Naive thymus-derived CD4-positive, alpha-beta T cell (primary cell): Measurements from ENCODE around the gene ZZZ3. TPM values are rescaled to one million over a fixed set of nuclear protein-coding genes. Genes with fewer than 3 reads are reported as not detected.
"Not testable (repeated sequence)": the region's sequence is repeated elsewhere in the genome, so short reads cannot be mapped to it uniquely, and the experiment has no call there.

Experiments used
- ATAC-seq: fragments of 150-1000 bp; cut with Tn5 transposase; 2 replicates; pipeline ENCODE4 v1.10.0; 2021; ENCODE audit warnings: mild to moderate bottlenecking, moderate library complexity
- CTCF ChIA-PET: fragments of 350-600 bp; sonication (Branson Sonifier 250); formaldehyde crosslinking; loops from one replicate; lab custom pipeline; 2021; ENCODE audit warnings: antibody characterized with exemption; lab: Charles Lee
- POLR2A ChIA-PET: fragments of 350-600 bp; sonication (Branson Sonifier 250); formaldehyde crosslinking; loops from one replicate; lab custom pipeline; 2021; ENCODE audit warnings: antibody characterized with exemption, inconsistent platforms; lab: Charles Lee
- DNase-seq, 9 donors: peaks; one replicate each; pipeline versions ENCODE4 v3.0.0 to v3.0.0-alpha.2; 2020 to 2022; ENCODE audit warnings: mixed read lengths in 1 of 9
- H3K27ac ChIP-seq: one replicate; pipeline ENCODE4 v1.7.0; 2013; ENCODE audit warnings: mild to moderate bottlenecking, low read depth, low read length, moderate library complexity
- H3K27me3 ChIP-seq, 2 donors: one replicate each; pipeline ENCODE4 v1.7.0; 2013; ENCODE audit warnings: low read length in 2 of 2, mild to moderate bottlenecking in 2 of 2, moderate library complexity in 2 of 2; ENCODE audit not compliant: control insufficient read depth in 2 of 2, insufficient read depth in 2 of 2
- H3K36me3 ChIP-seq, 3 experiments: 1 replicate in 2 of 3; 2 replicates in 1 of 3; pipeline ENCODE4 v1.7.0; 2013; ENCODE audit warnings: low read length in 3 of 3, mild to moderate bottlenecking in 3 of 3, moderate library complexity in 1 of 3; ENCODE audit not compliant: insufficient read depth in 3 of 3, control insufficient read depth in 2 of 3
- H3K4me1 ChIP-seq, 2 donors: one replicate each; pipeline ENCODE4 v1.7.0; 2013; ENCODE audit warnings: low read length in 2 of 2, mild to moderate bottlenecking in 2 of 2, moderate library complexity in 1 of 2; ENCODE audit not compliant: control insufficient read depth in 2 of 2, insufficient read depth in 2 of 2
- H3K4me3 ChIP-seq: 2 replicates; pipeline ENCODE4 v1.7.0; 2013; ENCODE audit warnings: mild to moderate bottlenecking, low read length
- H3K9me3 ChIP-seq, 3 experiments: 1 replicate in 2 of 3; 2 replicates in 1 of 3; pipeline ENCODE4 v1.7.0; 2013; ENCODE audit warnings: low read length in 3 of 3; ENCODE audit not compliant: control insufficient read depth in 2 of 3
- H3K27ac Mint-ChIP-seq, 9 donors: one replicate each; pipeline ENCODE4 v1.8.0; 2020 to 2022; ENCODE audit warnings: mixed read lengths in 9 of 9, mild to moderate bottlenecking in 8 of 9, moderate library complexity in 5 of 9, inconsistent platforms in 2 of 9
- H3K27me3 Mint-ChIP-seq, 5 donors: one replicate each; pipeline ENCODE4 v1.8.0; 2021 to 2022; ENCODE audit warnings: mixed read lengths in 5 of 5, mild to moderate bottlenecking in 1 of 5
- H3K36me3 Mint-ChIP-seq, 5 donors: one replicate each; pipeline ENCODE4 v1.8.0; 2020 to 2022; ENCODE audit warnings: mixed read lengths in 5 of 5, mild to moderate bottlenecking in 3 of 5, inconsistent platforms in 1 of 5
- H3K4me1 Mint-ChIP-seq, 7 donors: one replicate each; pipeline ENCODE4 v1.8.0; 2020 to 2022; ENCODE audit warnings: mixed read lengths in 7 of 7, mild to moderate bottlenecking in 3 of 7, inconsistent platforms in 1 of 7
- H3K4me3 Mint-ChIP-seq, 10 donors: one replicate each; pipeline ENCODE4 v1.8.0; 2020 to 2022; ENCODE audit warnings: mild to moderate bottlenecking in 10 of 10, mixed read lengths in 10 of 10, moderate library complexity in 6 of 10, inconsistent platforms in 2 of 10
- H3K9me3 Mint-ChIP-seq, 11 donors: one replicate each; pipeline ENCODE4 v1.8.0; 2020 to 2022; ENCODE audit warnings: mixed read lengths in 11 of 11, mild to moderate bottlenecking in 4 of 11, inconsistent platforms in 1 of 11, moderate library complexity in 1 of 11
- intact Hi-C, 2 donors: fragments of 100-400 bp; cut with micrococcal nuclease; formaldehyde crosslinking; loops; one replicate each; pipeline ENCODE4 v1.15.1; 2023
- polyA plus RNA-seq, 2 donors: library from polyadenylated mRNA; unstranded; fragments of 300-500 nt; fragmentation: Illumina TruSeq; gene quantifications; one replicate each; pipeline ENCODE4 v1.2.3, GENCODE V29; 2021
- total RNA-seq, 6 experiments: library from RNA in 5 of 6; stranded (reverse) in 5 of 6; gene quantifications; 1 replicate in 5 of 6; 2 replicates in 1 of 6; pipeline ENCODE4 v1.2.3 and lab custom pipeline; 2021 to 2026

The ZZZ3 gene
- total and polyA plus RNA-seq, 7 experiments from 2014 or later: 33.5 to 76.1 (median 49.7) TPM

- Histone ChIP-seq H3K27me3 (no peaks in the 10 kb centered on the region), H3K36me3 (peaks cover 7 to 34% (median 7%) of the 10 kb centered on the region in 3 experiments), H3K4me3 (no peak overlapping the region), H3K9me3 (no peaks in the 10 kb centered on the region), H3K4me1 (no peaks in the 10 kb centered on the region), H3K27ac (no peak overlapping the region)
- no peak for ATAC-seq
- Mint-ChIP-seq H3K27me3 (no peaks in the 10 kb centered on the region), H3K27ac (peak overlapping the region in 2 of 9 donors; percentile 14 to 29), H3K4me1 (no peaks in the 10 kb centered on the region), H3K9me3 (no peaks in the 10 kb centered on the region), H3K36me3 (peaks cover 13 to 41% (median 26%) of the 10 kb centered on the region in 5 donors), H3K4me3 (no peak overlapping the region)
- intact Hi-C loops: no loop called here
- no peak for DNase-seq
- CTCF ChIA-PET: no interaction called here
- POLR2A ChIA-PET: no interaction called here
Observed at GRCh38 chr1:77706321-77706720, 23.9 kb upstream of the ZZZ3 start.

DNA sequence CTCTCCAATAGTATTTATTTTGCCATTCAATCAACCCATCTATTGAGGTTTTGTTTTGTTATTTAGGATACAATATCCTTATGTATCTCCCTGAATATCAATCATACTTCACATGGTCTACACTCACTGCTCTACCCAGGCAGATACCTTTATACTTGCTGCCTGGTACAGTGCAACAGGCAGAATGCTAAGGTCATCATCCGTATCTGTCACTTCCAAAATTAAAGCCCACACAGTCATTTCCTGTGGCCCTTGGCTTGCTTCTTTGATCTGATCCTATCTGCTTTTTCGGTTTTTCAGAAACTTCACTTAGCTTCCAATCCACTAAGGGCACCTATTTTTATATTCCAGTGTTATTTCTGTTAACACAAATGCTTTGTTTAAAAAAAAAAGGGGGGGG is 22.3 kb upstream of the ZZZ3 start:
- no peak overlapping the region for H3K4me3 ChIP-seq
- H3K4me1 Mint-ChIP-seq: no peaks in the 10 kb centered on the region
- DNase-seq: no peak
- H3K4me1 ChIP-seq: no peaks in the 10 kb centered on the region
- peak overlapping the region in 2 of 9 donors; percentile 2 to 23 for H3K27ac Mint-ChIP-seq
- POLR2A ChIA-PET: no interaction called here
- H3K9me3 ChIP-seq: no peaks in the 10 kb centered on the region
- peaks cover 13 to 33% (median 20%) of the 10 kb centered on the region in 5 donors for H3K36me3 Mint-ChIP-seq
- H3K9me3 Mint-ChIP-seq: peaks cover 0 to 2% (median 0%) of the 10 kb centered on the region in 11 donors
- intact Hi-C loops: no loop called here
- no peak for ATAC-seq
- H3K27me3 ChIP-seq: no peaks in the 10 kb centered on the region
- no peaks in the 10 kb centered on the region for H3K27me3 Mint-ChIP-seq
- peaks cover 0 to 25% (median 1%) of the 10 kb centered on the region in 3 experiments for H3K36me3 ChIP-seq
- CTCF ChIA-PET: no interaction called here
- no peak overlapping the region for H3K27ac ChIP-seq
- no peak overlapping the region for H3K4me3 Mint-ChIP-seq

GRCh38 chr1:77699673-77700072 is 17.2 kb upstream of the ZZZ3 start:
- H3K27ac ChIP-seq, H3K27ac Mint-ChIP-seq, CTCF ChIA-PET, H3K4me1 ChIP-seq, H3K27me3 Mint-ChIP-seq, ATAC-seq, H3K4me3 Mint-ChIP-seq, H3K4me1 Mint-ChIP-seq, DNase-seq, intact Hi-C loops, H3K9me3 Mint-ChIP-seq, H3K9me3 ChIP-seq, H3K4me3 ChIP-seq, H3K27me3 ChIP-seq: not testable (repeated sequence)
- peaks cover 0 to 31% (median 20%) of the 10 kb centered on the region in 5 donors for H3K36me3 Mint-ChIP-seq
- peaks cover 0 to 26% (median 4%) of the 10 kb centered on the region in 3 experiments for H3K36me3 ChIP-seq
- POLR2A ChIA-PET: interaction anchor here (0.7 kb wide), 1 partner anchor 17 kb away, joined by 3 read pairs; no protein-coding TSS in a partner anchor

DNA sequence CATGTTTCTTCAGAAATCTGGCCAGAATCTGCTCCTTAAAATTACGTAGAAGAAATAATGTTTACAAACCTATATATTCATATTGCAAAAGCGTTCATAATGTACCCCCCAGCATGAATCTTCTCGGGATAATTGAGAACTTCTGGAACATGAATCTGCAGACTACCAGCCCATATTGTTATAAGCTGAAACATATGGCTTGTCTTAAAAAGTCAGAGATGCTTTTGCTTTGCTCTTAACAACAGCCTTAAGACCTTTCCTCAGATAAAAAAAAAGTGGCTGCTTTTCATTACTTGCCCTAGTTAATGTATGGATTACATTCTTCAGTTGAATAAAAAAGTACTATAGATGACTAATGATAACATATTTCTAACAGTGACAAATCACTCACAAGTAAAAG is 15.0 kb upstream of the ZZZ3 start:
- Mint-ChIP-seq H3K4me1 (no peaks in the 10 kb centered on the region), H3K4me3 (no peak overlapping the region), H3K27ac (no peak overlapping the region), H3K36me3 (peaks cover 0 to 32% (median 27%) of the 10 kb centered on the region in 5 donors), H3K27me3 (no peaks in the 10 kb centered on the region), H3K9me3 (peaks cover 0 to 4% (median 0%) of the 10 kb centered on the region in 11 donors)
- no peaks in the 10 kb centered on the region for H3K9me3 ChIP-seq
- intact Hi-C loops: no loop called here
- no peak overlapping the region for H3K4me3 ChIP-seq
- ATAC-seq (no peak), DNase-seq (no peak)
- H3K27ac ChIP-seq: no peak overlapping the region
- H3K36me3 ChIP-seq: peaks cover 0 to 29% (median 4%) of the 10 kb centered on the region in 3 experiments
- no peaks in the 10 kb centered on the region for H3K4me1 ChIP-seq
- H3K27me3 ChIP-seq: no peaks in the 10 kb centered on the region
- ChIA-PET CTCF (interaction anchor here (0.6 to 1.0 kb wide), 2 partner anchors 8 to 54 kb away, joined by 4 to 5 read pairs; no protein-coding TSS in a partner anchor), POLR2A (interaction anchor here (0.6 to 1.1 kb wide), 2 partner anchors 15 to 57 kb away, joined by 3 to 5 read pairs; partner anchors contain the start of gene ZZZ3)

- CTCF ChIA-PET: interaction anchor here (1.0 kb wide), 1 partner anchor 8 kb away, joined by 4 read pairs; no protein-coding TSS in a partner anchor
- POLR2A ChIA-PET: interaction anchor here (0.6 kb wide), 2 partner anchors 53 to 307 kb away, joined by 4 to 5 read pairs; no protein-coding TSS in a partner anchor
- peaks cover 3 to 5% (median 5%) of the 10 kb centered on the region in 7 donors for H3K4me1 Mint-ChIP-seq
- H3K36me3 Mint-ChIP-seq: peaks cover 4 to 28% (median 22%) of the 10 kb centered on the region in 5 donors
- Histone ChIP-seq H3K27ac (no peak overlapping the region), H3K9me3 (no peaks in the 10 kb centered on the region), H3K4me3 (no peak overlapping the region), H3K27me3 (no peaks in the 10 kb centered on the region), H3K36me3 (peaks cover 0 to 3% (median 0%) of the 10 kb centered on the region in 3 experiments), H3K4me1 (peaks cover 2 to 4% of the 10 kb centered on the region in 2 donors)
- peaks cover 0 to 2% (median 0%) of the 10 kb centered on the region in 11 donors for H3K9me3 Mint-ChIP-seq
- ATAC-seq: no peak
- DNase-seq: no peak
- H3K27ac Mint-ChIP-seq: peak overlapping the region in 2 of 9 donors; percentile 11 to 37
- intact Hi-C loops: loop anchor here (10.0 kb wide), 3 partner anchors 956 to 1614 kb away; partner anchors contain the start of genes IFI44 (in 1 of the 2) and ST6GALNAC3 (in 1 of the 2)
- H3K27me3 Mint-ChIP-seq: no peaks in the 10 kb centered on the region
- H3K4me3 Mint-ChIP-seq: no peak overlapping the region
Observed at GRCh38 chr1:77688939-77689338, 6.5 kb upstream of the ZZZ3 start.

DNA sequence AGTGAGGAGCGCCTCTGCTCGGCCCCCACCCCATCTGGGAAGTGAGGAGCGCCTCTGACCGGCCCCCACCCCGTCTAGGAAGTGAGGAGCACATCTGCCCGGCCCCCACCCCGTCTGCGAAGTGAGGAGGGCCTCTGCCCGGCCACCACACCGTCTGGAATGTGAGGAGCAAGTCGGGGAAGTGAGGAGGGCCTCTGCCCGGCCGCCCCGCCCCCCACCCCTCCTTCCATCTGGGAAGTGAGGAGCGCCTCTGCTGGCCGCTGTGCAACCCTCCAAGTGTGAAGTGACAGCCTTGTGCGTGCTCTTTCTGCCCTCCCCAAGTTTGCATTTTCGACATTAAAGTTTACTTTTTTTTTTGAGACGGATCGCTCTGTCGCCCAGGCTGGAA is 5.1 kb upstream of the ZZZ3 start:
- H3K9me3 Mint-ChIP-seq: peaks cover 0 to 3% (median 0%) of the 10 kb centered on the region in 11 donors
- ATAC-seq (no peak), DNase-seq (no peak)
- H3K27ac Mint-ChIP-seq: no peak overlapping the region
- H3K4me1 Mint-ChIP-seq: peaks cover 8 to 14% (median 9%) of the 10 kb centered on the region in 7 donors
- no peaks in the 10 kb centered on the region for H3K9me3 ChIP-seq
- H3K4me3 ChIP-seq: no peak overlapping the region
- intact Hi-C loops: loop anchor here (10.0 kb wide), 3 partner anchors 957 to 1613 kb away; partner anchors contain the start of genes IFI44 (in 1 of the 2) and ST6GALNAC3 (in 1 of the 2)
- peak overlapping the region in 5 of 10 donors; percentile 34 to 64 (median 36) for H3K4me3 Mint-ChIP-seq
- no peak overlapping the region for H3K27ac ChIP-seq
- H3K4me1 ChIP-seq: peaks cover 5 to 9% of the 10 kb centered on the region in 2 donors
- peaks cover 4 to 21% (median 17%) of the 10 kb centered on the region in 5 donors for H3K36me3 Mint-ChIP-seq
- H3K36me3 ChIP-seq: no peaks in the 10 kb centered on the region
- no peaks in the 10 kb centered on the region for H3K27me3 Mint-ChIP-seq
- CTCF ChIA-PET: no interaction called here
- POLR2A ChIA-PET: no interaction called here
- no peaks in the 10 kb centered on the region for H3K27me3 ChIP-seq
